Astrocyte (in vitro differentiated cells and primary cell): ENCODE results near the gene ULBP1.
"Not testable (repeated sequence)": the region's sequence is repeated elsewhere in the genome, so short reads cannot be mapped to it uniquely, and the experiment has no call there.

Source experiments
- EZH2 ChIP-seq: IDR thresholded peaks from 2 replicates; pipeline ENCODE4 v1.6.1; 2012; ENCODE audit warnings: mild to moderate bottlenecking, low read length, inconsistent platforms; ENCODE audit not compliant: insufficient read depth
- TF ChIP-seq, protein P1 (sequence below): IDR thresholded peaks from 2 replicates; pipeline ENCODE4 v1.5.1; 2011; ENCODE audit warnings: low read depth, mild to moderate bottlenecking, inconsistent platforms, low read length, moderate library complexity; ENCODE audit not compliant: insufficient read depth

GRCh38 chr6:149945276-149945675 lies 18.5 kb upstream of the ULBP1 start:
- TF ChIP-seq, protein P1, sequence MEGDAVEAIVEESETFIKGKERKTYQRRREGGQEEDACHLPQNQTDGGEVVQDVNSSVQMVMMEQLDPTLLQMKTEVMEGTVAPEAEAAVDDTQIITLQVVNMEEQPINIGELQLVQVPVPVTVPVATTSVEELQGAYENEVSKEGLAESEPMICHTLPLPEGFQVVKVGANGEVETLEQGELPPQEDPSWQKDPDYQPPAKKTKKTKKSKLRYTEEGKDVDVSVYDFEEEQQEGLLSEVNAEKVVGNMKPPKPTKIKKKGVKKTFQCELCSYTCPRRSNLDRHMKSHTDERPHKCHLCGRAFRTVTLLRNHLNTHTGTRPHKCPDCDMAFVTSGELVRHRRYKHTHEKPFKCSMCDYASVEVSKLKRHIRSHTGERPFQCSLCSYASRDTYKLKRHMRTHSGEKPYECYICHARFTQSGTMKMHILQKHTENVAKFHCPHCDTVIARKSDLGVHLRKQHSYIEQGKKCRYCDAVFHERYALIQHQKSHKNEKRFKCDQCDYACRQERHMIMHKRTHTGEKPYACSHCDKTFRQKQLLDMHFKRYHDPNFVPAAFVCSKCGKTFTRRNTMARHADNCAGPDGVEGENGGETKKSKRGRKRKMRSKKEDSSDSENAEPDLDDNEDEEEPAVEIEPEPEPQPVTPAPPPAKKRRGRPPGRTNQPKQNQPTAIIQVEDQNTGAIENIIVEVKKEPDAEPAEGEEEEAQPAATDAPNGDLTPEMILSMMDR, result not testable (repeated sequence)
- TF ChIP-seq EZH2, result not testable (repeated sequence)
